ENCODE data around the gene BTG1. TPM values are rescaled to one million over a fixed set of nuclear protein-coding genes. Genes with fewer than 3 reads are reported as not detected.

Gene BTG1
- total and polyA plus RNA-seq, 8 donors, result 29.0 to 183 (median 127) TPM

GRCh38 chr12:92191061-92191460 lies 45.4 kb upstream of the BTG1 start:
- FAIRE-seq, result no peak
- no peak overlapping the region for H3K4me3 ChIP-seq
- no peaks in the 10 kb centered on the region for H3K9me3 ChIP-seq
- TF ChIP-seq, protein P1, sequence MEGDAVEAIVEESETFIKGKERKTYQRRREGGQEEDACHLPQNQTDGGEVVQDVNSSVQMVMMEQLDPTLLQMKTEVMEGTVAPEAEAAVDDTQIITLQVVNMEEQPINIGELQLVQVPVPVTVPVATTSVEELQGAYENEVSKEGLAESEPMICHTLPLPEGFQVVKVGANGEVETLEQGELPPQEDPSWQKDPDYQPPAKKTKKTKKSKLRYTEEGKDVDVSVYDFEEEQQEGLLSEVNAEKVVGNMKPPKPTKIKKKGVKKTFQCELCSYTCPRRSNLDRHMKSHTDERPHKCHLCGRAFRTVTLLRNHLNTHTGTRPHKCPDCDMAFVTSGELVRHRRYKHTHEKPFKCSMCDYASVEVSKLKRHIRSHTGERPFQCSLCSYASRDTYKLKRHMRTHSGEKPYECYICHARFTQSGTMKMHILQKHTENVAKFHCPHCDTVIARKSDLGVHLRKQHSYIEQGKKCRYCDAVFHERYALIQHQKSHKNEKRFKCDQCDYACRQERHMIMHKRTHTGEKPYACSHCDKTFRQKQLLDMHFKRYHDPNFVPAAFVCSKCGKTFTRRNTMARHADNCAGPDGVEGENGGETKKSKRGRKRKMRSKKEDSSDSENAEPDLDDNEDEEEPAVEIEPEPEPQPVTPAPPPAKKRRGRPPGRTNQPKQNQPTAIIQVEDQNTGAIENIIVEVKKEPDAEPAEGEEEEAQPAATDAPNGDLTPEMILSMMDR (IDR thresholded peaks at IDR 0.05), result no peak
- 77 to 80% methylated on average over 3 of the region's 3 CpGs for WGBS, 2 donors
- no peak for DNase-seq
- H3K36me3 ChIP-seq, result no peaks in the 10 kb centered on the region
- no peak for ATAC-seq
- no peaks in the 10 kb centered on the region for H3K4me1 ChIP-seq
- no peak overlapping the region for H3K27ac ChIP-seq
- intact Hi-C loops (cut with DNase I), result no loop called here
- no peaks in the 10 kb centered on the region for H3K27me3 ChIP-seq

GRCh38 chr12:92188517-92189188 lies 43.0 kb upstream of the BTG1 start:
- 78 to 88% methylated on average over 7 of the region's 7 CpGs for WGBS, 2 donors
- intact Hi-C loops (cut with DNase I), result no loop called here

DNA sequence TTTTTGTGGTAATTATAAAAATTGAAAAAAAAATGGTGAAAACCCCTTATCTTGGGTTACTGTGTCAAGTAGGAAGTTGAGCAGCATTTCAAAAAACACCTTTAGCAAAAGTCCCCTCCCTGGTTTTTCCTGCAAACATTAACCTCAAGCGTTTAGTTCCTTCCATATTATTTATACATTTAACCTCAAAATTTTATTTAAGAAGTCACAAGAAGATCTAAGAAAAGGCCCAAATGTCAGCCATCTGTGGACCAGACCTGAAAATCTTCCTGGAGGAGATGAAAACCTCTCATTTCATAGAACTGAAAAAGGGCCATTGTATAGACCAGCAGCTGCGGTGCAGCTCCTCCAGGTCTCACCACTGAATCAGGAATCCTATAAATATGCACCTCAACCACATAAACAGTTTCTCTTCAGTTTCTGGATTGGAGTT lies 40.4 kb upstream of the BTG1 start:
- FAIRE-seq (no peak), DNase-seq (no peak), ATAC-seq (no peak)
- Histone ChIP-seq H3K4me1 (no peaks in the 10 kb centered on the region), H3K27ac (no peak overlapping the region), H3K27me3 (no peaks in the 10 kb centered on the region), H3K9me3 (no peaks in the 10 kb centered on the region), H3K36me3 (no peaks in the 10 kb centered on the region), H3K4me3 (no peak overlapping the region)
- intact Hi-C loops (cut with DNase I), result no loop called here
- TF ChIP-seq, protein P1 (IDR thresholded peaks at IDR 0.05), result no peak
- WGBS, 2 donors, result 77 to 85% methylated on average over 2 of the region's 2 CpGs

More at GRCh38 chr12:92188517-92189188, 43.0 kb upstream of the BTG1 start:
- Histone ChIP-seq H3K36me3 (no peaks in the 10 kb centered on the region), H3K9me3 (no peaks in the 10 kb centered on the region), H3K27me3 (no peaks in the 10 kb centered on the region), H3K27ac (no peak overlapping the region), H3K4me1 (no peaks in the 10 kb centered on the region), H3K4me3 (no peak overlapping the region)
- TF ChIP-seq, protein P1 (IDR thresholded peaks at IDR 0.05), result no peak
- ATAC-seq (no peak), DNase-seq (no peak), FAIRE-seq (no peak)

DNA sequence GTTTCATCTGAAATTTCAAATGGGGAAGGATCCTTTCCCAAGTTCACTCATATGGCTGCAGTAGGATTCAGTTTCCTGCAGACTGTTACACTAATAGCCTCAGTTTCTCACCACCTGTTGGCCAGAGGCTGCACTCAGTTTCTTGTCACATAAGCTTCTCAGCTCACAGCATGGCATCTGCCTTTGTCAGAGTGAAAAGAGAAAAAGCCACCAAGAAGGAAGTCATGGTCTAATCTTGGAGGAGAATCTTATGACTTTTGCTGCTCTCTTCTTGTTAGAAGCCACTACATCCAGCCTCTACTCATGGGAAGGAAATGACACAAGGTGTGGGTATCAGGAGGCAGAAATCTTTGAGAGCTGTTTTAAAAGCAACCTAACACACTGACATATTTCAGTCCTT lies 39.4 kb upstream of the BTG1 start:
- no peaks in the 10 kb centered on the region for H3K4me1 ChIP-seq
- DNase-seq (no peak), FAIRE-seq (no peak), ATAC-seq (no peak)
- H3K36me3 ChIP-seq, result no peaks in the 10 kb centered on the region
- TF ChIP-seq, protein P1 (IDR thresholded peaks at IDR 0.05), result no peak
- no peaks in the 10 kb centered on the region for H3K27me3 ChIP-seq
- intact Hi-C loops (cut with DNase I), result no loop called here
- H3K27ac ChIP-seq, result no peak overlapping the region
- H3K4me3 ChIP-seq, result no peak overlapping the region
- no peaks in the 10 kb centered on the region for H3K9me3 ChIP-seq

- FAIRE-seq (no peak), ATAC-seq (no peak), DNase-seq (no peak)
- Histone ChIP-seq H3K9me3 (no peaks in the 10 kb centered on the region), H3K4me1 (no peaks in the 10 kb centered on the region), H3K27me3 (no peaks in the 10 kb centered on the region), H3K4me3 (no peak overlapping the region), H3K27ac (no peak overlapping the region), H3K36me3 (no peaks in the 10 kb centered on the region)
- intact Hi-C loops (cut with DNase I), result no loop called here
- 86 to 96% methylated on average over 2 of the region's 2 CpGs for WGBS, 2 donors
- TF ChIP-seq, protein P1 (IDR thresholded peaks at IDR 0.05), result no peak
Observed at GRCh38 chr12:92183575-92183974, 37.9 kb upstream of the BTG1 start.
